Right ventricle myocardium inferior (tissue), 1 donor: ENCODE results near the gene ITPR2. TPM values are rescaled to one million over a fixed set of nuclear protein-coding genes. Genes with fewer than 3 reads are reported as not detected.
A peak's percentile ranks its signal among the peaks of the same experiment; 100 is the strongest.
"Not testable (repeated sequence)": the region's sequence is repeated elsewhere in the genome, so short reads cannot be mapped to it uniquely, and the experiment has no call there.

ENCODE experiments used
- ATAC-seq: fragments of 200-7000 bp; cut with Tn5 transposase; one replicate; pipeline ENCODE4 v1.9.1; 2020; ENCODE audit warnings: mild to moderate bottlenecking, moderate library complexity
- DNase-seq: peaks from one replicate; pipeline ENCODE4 v3.0.0; 2021; ENCODE audit errors: missing footprints
- intact Hi-C: fragments of 100-400 bp; cut with DNase I; formaldehyde crosslinking; loops from one replicate; pipeline ENCODE4 v1.11.0; 2022
- total RNA-seq: library from RNA; stranded (reverse); fragmentation: NEBNext Ultra II Directional; extraction: Animal tissue kit (Norgen Biotek cat#: 25700); gene quantifications from one replicate; pipeline ENCODE4 v1.2.1, GENCODE V29; 2021
- donor health status: DM: no; HTN: yes; CAD: no; lungs with severe emphysema.

ITPR2 gene
- total RNA-seq, 1 donor from 2014 or later, result 14.3 TPM

- ATAC-seq (no peak), DNase-seq (no peak)
- intact Hi-C loops, result no loop called here
These were observed 201.1 kb downstream of the ITPR2 start for GRCh38 chr12:26631846-26632245.

DNA sequence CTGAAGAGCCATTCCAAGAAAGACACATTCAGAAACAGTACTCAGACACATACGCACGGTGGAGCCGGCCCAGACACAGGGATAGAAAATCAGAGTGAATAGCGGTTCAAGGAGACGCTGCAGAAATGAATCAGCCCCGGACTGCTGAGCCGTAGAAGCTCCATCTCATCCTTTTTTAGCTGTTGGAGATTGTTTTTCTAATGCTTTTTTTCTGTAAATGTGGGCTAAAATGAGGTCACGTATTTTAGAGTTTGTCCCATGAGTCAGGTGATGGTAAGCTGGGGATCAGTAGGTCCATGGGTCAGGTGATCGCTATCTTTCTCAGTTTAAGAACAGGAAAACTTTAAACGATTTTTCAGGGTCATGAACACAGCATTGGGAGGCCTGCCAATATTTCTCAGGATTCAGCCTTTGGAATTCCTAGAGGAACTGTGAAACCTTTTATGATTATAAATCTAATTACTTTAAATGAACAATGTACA lies 202.4 kb downstream of the ITPR2 start:
- DNase-seq, result no peak
- ATAC-seq, result peak; percentile 26
- intact Hi-C loops, result no loop called here

DNA sequence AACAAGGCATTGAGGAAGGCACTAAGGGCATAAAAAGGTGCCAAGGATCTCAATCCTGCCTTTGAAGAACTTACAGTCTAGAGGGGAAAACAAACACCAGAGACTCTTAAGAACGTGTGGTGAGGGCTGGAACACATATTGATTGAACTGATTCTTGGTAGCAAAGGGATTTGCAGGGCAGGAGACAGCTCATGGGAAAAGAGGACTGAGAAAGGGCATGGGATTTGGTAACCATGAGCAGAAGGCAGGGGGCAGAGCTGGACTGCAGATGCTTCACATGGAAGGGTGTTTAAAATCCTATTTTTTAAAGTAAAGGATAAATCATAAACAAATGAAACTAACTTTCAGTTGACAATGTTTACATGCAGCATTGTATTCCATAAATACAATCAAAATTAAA lies 203.1 kb downstream of the ITPR2 start:
- no peak for DNase-seq
- intact Hi-C loops, result no loop called here
- no peak for ATAC-seq

GRCh38 chr12:26628234-26628633 lies 204.8 kb downstream of the ITPR2 start:
- ATAC-seq (no peak), DNase-seq (no peak)
- intact Hi-C loops, result no loop called here

GRCh38 chr12:26627335-26627734 lies 205.7 kb downstream of the ITPR2 start:
- DNase-seq (no peak), ATAC-seq (no peak)
- intact Hi-C loops, result no loop called here

DNA sequence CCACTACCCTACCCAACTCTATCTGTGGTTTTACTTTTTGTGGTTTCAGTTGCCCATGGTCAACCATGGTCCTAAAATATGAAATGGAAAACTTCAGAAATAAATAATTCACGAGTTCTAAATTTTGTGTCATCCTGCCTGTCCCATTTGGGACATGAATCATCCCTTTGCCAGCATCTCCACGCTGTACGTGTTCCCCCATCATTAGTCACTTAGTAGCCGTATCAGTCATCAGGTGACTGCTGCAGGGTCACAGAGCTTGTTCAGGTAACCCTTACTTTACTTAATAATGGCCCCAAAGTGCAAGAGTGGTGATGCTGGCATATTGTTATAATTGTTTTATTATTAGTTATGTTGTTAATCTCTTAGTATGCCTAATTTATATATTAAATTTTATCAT lies 209.9 kb downstream of the ITPR2 start:
- ATAC-seq (no peak), DNase-seq (no peak)
- intact Hi-C loops, result no loop called here

DNA sequence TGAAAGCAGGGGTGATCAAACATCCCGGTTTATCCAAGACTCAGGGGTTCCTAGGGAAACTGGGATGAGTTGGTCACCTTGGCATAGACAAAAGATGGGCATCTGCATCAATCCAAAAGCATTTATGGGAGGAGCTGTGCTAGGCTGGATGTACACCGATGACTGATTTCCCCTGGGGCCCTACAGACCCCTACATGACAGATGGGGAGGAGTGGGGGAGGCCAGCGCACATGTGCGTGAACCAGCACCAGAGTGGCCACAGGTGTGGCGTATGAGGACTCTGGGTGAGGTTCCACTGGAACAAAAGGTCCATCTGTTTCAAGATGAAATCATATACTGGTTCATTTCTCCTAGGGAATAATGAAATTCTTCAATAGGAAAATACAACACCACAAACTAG lies 210.4 kb downstream of the ITPR2 start:
- DNase-seq (no peak), ATAC-seq (no peak)
- intact Hi-C loops, result no loop called here

GRCh38 chr12:26621932-26622331 lies 211.1 kb downstream of the ITPR2 start:
- intact Hi-C loops, result no loop called here
- ATAC-seq, result no peak

DNA sequence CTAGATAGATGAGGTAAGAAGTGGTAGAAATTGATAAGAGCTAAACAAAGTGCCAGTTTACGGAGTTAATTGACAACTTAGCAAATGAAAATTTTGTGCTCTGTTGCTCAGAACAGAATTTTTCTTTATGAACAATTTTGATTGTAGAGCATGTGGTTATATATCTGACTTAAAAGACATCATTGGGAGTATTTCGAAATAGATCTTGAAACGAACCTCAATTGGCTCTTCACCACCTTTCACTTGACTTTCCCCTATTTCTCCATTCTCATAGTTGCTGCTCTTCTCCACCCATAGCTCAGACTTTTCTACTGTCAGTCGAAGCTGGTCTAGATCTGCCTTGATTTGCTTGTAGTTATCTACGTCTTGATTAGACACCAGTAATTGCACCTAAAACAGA lies 212.1 kb downstream of the ITPR2 start:
- intact Hi-C loops, result no loop called here
- DNase-seq (no peak), ATAC-seq (no peak)

More at GRCh38 chr12:26621932-26622331, 211.1 kb downstream of the ITPR2 start:
- DNase-seq, result no peak

DNA sequence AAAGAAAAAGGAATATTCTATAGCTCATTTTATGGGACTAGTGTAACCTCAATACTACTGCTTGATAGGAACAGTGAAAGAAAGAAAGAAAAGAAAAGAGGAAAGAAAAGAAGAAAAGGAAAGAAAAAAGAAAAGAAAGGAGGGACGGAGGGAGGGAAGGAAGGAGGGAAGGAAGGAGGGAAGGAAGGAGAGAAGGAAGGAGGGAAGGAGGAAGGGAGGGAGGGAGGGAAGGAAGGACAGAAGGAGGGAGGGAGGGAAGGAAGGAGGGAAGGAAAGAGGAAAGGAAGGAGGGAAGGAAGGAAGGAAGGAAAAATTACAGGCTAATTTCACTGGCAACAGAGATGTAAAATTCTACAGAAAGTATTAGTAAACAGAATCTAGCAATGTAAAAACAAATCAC lies 215.5 kb downstream of the ITPR2 start:
- no peak for DNase-seq
- ATAC-seq, result no peak
- intact Hi-C loops, result no loop called here

DNA sequence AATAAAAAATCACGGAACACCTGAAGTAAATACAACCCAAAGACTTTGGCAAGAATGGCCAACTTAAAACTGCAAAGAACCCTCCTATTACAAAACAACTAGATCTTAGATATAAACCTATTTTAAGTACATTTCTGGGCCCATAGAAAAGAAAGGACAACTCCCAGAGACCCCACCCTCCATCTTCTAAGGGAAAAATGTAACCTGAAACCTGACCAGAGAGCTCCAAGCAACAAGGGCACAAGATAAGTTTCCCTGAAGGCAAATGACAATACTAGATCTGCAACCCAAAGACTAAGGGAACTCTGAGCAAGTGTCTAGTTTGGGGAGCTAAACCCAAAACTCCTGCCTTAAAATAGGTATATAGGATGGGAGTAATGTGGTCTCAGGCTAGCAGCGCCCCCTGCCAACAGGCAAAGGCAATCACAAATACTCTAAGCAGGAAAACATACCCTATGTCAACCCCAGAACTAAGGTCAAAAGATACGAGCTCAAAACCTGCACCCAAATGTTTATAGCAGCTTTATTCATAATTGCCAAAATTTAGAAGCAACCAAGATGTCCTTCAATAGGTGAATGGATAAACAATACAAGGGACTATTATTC lies 218.9 kb downstream of the ITPR2 start:
- ATAC-seq, result no peak
- DNase-seq, result no peak
- intact Hi-C loops, result loop anchor here (2.0 to 5.0 kb wide), 2 partner anchors 179 to 517 kb away; no protein-coding TSS in a partner anchor

DNA sequence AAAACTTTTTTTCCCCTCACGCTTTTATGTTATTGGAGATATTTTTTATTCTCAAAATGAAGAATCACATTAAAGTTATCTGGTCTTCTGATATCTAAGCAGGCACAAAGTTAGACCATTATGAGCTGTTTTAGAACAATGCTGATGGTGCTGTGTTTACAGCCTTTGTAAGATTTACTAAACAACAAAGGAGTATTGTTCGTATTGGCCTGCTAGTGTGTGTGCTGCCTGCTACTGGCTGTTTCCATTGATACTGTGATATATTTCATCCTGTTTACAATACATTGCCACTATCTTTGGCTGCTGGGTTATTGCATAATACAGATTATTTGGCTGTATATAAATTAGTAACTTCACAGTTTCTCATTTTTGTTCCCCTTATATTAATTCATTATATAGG lies 220.8 kb downstream of the ITPR2 start:
- DNase-seq (no peak), ATAC-seq (no peak)
- intact Hi-C loops, result loop anchor here (5.0 kb wide), 1 partner anchor 515 kb away; no protein-coding TSS in a partner anchor

GRCh38 chr12:26611598-26611997 lies 221.4 kb downstream of the ITPR2 start:
- no peak for ATAC-seq
- intact Hi-C loops, result loop anchor here (5.0 kb wide), 1 partner anchor 514 kb away; no protein-coding TSS in a partner anchor
- no peak for DNase-seq

GRCh38 chr12:26610774-26611173 lies 222.2 kb downstream of the ITPR2 start:
- DNase-seq (no peak), ATAC-seq (no peak)
- intact Hi-C loops, result loop anchor here (5.0 kb wide), 1 partner anchor 513 kb away; no protein-coding TSS in a partner anchor

GRCh38 chr12:26609986-26610385 lies 223.0 kb downstream of the ITPR2 start:
- intact Hi-C loops, result loop anchor here (5.0 kb wide), 1 partner anchor 513 kb away; no protein-coding TSS in a partner anchor
- DNase-seq, result no peak
- no peak for ATAC-seq

DNA sequence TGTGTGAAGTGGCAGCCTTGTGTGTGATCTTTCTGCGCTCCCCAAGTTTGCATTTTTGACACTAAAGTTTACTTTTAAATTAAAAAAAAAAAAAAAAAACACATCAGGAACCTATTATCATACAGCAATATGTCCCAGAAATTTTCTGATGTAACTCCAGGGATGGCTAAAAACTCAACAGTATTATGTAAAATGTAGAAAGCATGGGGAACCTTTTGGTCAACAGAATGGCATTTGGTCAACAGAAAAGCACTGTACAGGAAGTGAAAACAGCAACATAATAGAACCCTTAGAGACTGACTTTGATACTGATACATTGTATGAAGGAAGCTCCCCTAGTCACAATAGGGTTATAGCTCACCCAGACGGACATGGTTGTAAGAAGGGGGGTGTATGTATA lies 224.3 kb downstream of the ITPR2 start:
- intact Hi-C loops, result no loop called here
- DNase-seq (no peak), ATAC-seq (no peak)

- intact Hi-C loops, result no loop called here
- ATAC-seq (no peak), DNase-seq (no peak)
These were observed 224.7 kb downstream of the ITPR2 start for GRCh38 chr12:26608273-26608672.

GRCh38 chr12:26606911-26607310 lies 226.1 kb downstream of the ITPR2 start:
- intact Hi-C loops, result no loop called here

DNA sequence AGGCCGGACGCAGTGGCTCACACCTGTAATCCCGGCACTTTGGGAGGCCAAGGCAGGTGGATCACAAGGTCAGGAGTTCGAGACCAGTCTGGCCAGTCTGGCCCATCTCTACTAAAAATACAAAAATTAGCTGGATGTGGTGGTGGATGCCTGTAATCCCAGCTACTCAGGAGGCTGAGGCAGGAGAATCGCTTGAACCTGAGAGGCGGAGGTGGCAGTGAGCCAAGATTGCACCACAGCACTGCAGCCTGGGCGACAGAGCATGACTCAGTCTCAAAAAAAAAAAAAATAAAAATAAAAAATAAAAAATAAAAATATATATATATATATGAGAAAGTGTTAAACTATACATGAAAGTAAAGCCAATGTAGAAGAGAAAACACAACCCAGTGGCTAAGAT lies 228.2 kb downstream of the ITPR2 start:
- ATAC-seq, intact Hi-C loops: not testable (repeated sequence)
- DNase-seq, result peak; percentile 60

More at GRCh38 chr12:26606911-26607310, 226.1 kb downstream of the ITPR2 start:
- ATAC-seq, result no peak
- DNase-seq, result no peak

DNA sequence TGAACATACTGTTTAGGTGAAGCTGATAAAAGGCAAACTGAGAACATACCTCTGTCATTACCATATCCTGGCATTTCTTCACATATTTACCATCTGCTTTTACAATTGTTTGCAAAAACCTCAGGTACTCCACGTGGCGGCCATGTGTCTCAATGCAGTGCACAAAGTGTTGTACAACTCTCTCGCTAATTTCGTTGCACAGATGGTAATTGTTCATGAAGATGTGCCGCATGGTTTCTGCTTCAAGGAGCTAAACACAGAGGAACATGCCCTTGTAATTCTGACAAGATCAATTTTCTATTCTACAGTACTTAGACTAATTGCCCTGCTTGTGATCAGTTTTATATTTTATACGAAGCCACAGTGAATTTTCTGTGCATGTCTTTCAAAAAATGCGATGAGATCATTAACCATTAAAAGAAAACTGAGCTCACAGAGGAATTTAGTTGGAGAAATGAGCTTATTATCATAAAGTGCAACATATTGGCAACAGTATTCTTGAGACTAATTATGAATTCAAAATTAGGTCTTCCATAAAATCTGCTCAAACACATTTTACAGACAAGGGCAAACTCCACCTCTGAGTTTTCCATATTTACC lies 233.8 kb downstream of the ITPR2 start:
- intact Hi-C loops, result no loop called here
- ATAC-seq, result no peak
- DNase-seq, result no peak
